Activated B cell treated with CpG ODN at 0.5 μM for 24 hours (primary cell): ENCODE results near the gene DSCAML1. TPM values are rescaled to one million over a fixed set of nuclear protein-coding genes. Genes with fewer than 3 reads are reported as not detected.

Experiments
- ATAC-seq: fragments of 200-7000 bp; cut with Tn5 transposase; one replicate; pipeline ENCODE4 v1.10.0; 2021; ENCODE audit warnings: low read depth, mild to moderate bottlenecking, moderate library complexity
- CTCF ChIA-PET: fragments of 350-600 bp; sonication (Branson Sonifier 250); formaldehyde crosslinking; loops from one replicate; lab custom pipeline; 2021; ENCODE audit warnings: antibody characterized with exemption; lab: Charles Lee
- POLR2A ChIA-PET: fragments of 350-600 bp; sonication (Branson Sonifier 250); formaldehyde crosslinking; loops from one replicate; lab custom pipeline; 2021; ENCODE audit warnings: antibody characterized with exemption; lab: Charles Lee
- DNase-seq: peaks from one replicate; pipeline ENCODE4 v3.0.0; 2022
- H3K27ac Mint-ChIP-seq: one replicate; pipeline ENCODE4 v1.8.0; 2020; ENCODE audit warnings: mixed read lengths
- H3K27me3 Mint-ChIP-seq: one replicate; pipeline ENCODE4 v1.8.0; 2021; ENCODE audit warnings: mixed read lengths
- H3K36me3 Mint-ChIP-seq: one replicate; pipeline ENCODE4 v1.8.0; 2021; ENCODE audit warnings: low read depth, mixed read lengths
- H3K4me1 Mint-ChIP-seq: one replicate; pipeline ENCODE4 v1.8.0; 2021; ENCODE audit warnings: mixed read lengths
- H3K4me3 Mint-ChIP-seq: one replicate; pipeline ENCODE4 v1.8.0; 2020; ENCODE audit warnings: mild to moderate bottlenecking, mixed read lengths
- H3K9me3 Mint-ChIP-seq: one replicate; pipeline ENCODE4 v1.8.0; 2020; ENCODE audit warnings: mixed read lengths
- CTCF ChIP-seq: fragments of 200-600 bp; IDR thresholded peaks from one replicate; pipeline ENCODE4 v1.8.0; 2022; ENCODE audit warnings: antibody characterized with exemption, mild to moderate bottlenecking
- intact Hi-C: fragments of 100-400 bp; cut with micrococcal nuclease; formaldehyde crosslinking; loops from one replicate; pipeline ENCODE4 v1.15.1; 2024
- total RNA-seq: library from RNA; stranded (reverse); gene quantifications from 2 replicates; pipeline ENCODE4 v1.2.3, GENCODE V29; 2022

DSCAML1 gene
- total RNA-seq, 1 donor from 2014 or later = 3.6 TPM

GRCh38 chr11:117511483-117511930 is 285.5 kb downstream of the DSCAML1 start:
- H3K9me3 Mint-ChIP-seq = no peaks in the 10 kb centered on the region
- no peaks in the 10 kb centered on the region for H3K4me1 Mint-ChIP-seq
- ChIA-PET CTCF (no interaction called here), POLR2A (no interaction called here)
- intact Hi-C loops = no loop called here
- no peak overlapping the region for H3K27ac Mint-ChIP-seq
- DNase-seq (no peak), ATAC-seq (no peak)
- H3K36me3 Mint-ChIP-seq = no peaks in the 10 kb centered on the region
- TF ChIP-seq CTCF = no peak
- no peak overlapping the region for H3K4me3 Mint-ChIP-seq
- peaks cover 3% of the 10 kb centered on the region for H3K27me3 Mint-ChIP-seq

GRCh38 chr11:117510646-117511045 is 286.4 kb downstream of the DSCAML1 start:
- Mint-ChIP-seq H3K36me3 (no peaks in the 10 kb centered on the region), H3K4me1 (no peaks in the 10 kb centered on the region), H3K4me3 (no peak overlapping the region), H3K9me3 (no peaks in the 10 kb centered on the region), H3K27me3 (peaks cover 3% of the 10 kb centered on the region), H3K27ac (no peak overlapping the region)
- ATAC-seq (no peak), DNase-seq (no peak)
- intact Hi-C loops = no loop called here
- TF ChIP-seq CTCF = no peak
- POLR2A ChIA-PET = no interaction called here
- CTCF ChIA-PET = no interaction called here

GRCh38 chr11:117509543-117509942 is 287.5 kb downstream of the DSCAML1 start:
- Mint-ChIP-seq H3K4me3 (no peak overlapping the region), H3K36me3 (no peaks in the 10 kb centered on the region), H3K27me3 (peaks cover 3% of the 10 kb centered on the region), H3K9me3 (no peaks in the 10 kb centered on the region), H3K27ac (no peak overlapping the region), H3K4me1 (no peaks in the 10 kb centered on the region)
- intact Hi-C loops = no loop called here
- ChIA-PET POLR2A (no interaction called here), CTCF (no interaction called here)
- DNase-seq (no peak), ATAC-seq (no peak)
- TF ChIP-seq CTCF = no peak

GRCh38 chr11:117506971-117507370 is 290.0 kb downstream of the DSCAML1 start:
- Mint-ChIP-seq H3K27me3 (peaks cover 4% of the 10 kb centered on the region), H3K4me3 (no peak overlapping the region), H3K27ac (no peak overlapping the region), H3K9me3 (no peaks in the 10 kb centered on the region), H3K36me3 (no peaks in the 10 kb centered on the region), H3K4me1 (no peaks in the 10 kb centered on the region)
- intact Hi-C loops = no loop called here
- no peak for ATAC-seq
- CTCF ChIA-PET = no interaction called here
- no peak for DNase-seq
- POLR2A ChIA-PET = no interaction called here
- no peak for TF ChIP-seq CTCF

GRCh38 chr11:117505285-117505970 is 291.6 kb downstream of the DSCAML1 start:
- Mint-ChIP-seq H3K27ac (no peak overlapping the region), H3K9me3 (no peaks in the 10 kb centered on the region), H3K4me3 (no peak overlapping the region), H3K36me3 (no peaks in the 10 kb centered on the region), H3K27me3 (peaks cover 4% of the 10 kb centered on the region), H3K4me1 (no peaks in the 10 kb centered on the region)
- CTCF ChIA-PET = no interaction called here
- DNase-seq (no peak), ATAC-seq (no peak)
- no peak for TF ChIP-seq CTCF
- POLR2A ChIA-PET = no interaction called here
- intact Hi-C loops = no loop called here
